Activated naive CD4-positive, alpha-beta T cell treated with anti-CD3 and anti-CD28 coated beads, Interleukin-2, amount 50 U/mL, for 24 hours (primary cell): ENCODE measurements around the gene ASCL5.

Source experiments
- H3K27ac Mint-ChIP-seq: one replicate; pipeline ENCODE4 v1.8.0; 2021; ENCODE audit warnings: mild to moderate bottlenecking, mixed read lengths
- H3K27me3 Mint-ChIP-seq: one replicate; pipeline ENCODE4 v1.8.0; 2021; ENCODE audit warnings: mixed read lengths
- H3K36me3 Mint-ChIP-seq: one replicate; pipeline ENCODE4 v1.8.0; 2021; ENCODE audit warnings: mixed read lengths
- H3K4me1 Mint-ChIP-seq: one replicate; pipeline ENCODE4 v1.8.0; 2021; ENCODE audit warnings: mixed read lengths
- H3K4me3 Mint-ChIP-seq: one replicate; pipeline ENCODE4 v1.8.0; 2021; ENCODE audit warnings: mild to moderate bottlenecking, mixed read lengths
- H3K9me3 Mint-ChIP-seq: one replicate; pipeline ENCODE4 v1.8.0; 2021; ENCODE audit warnings: mixed read lengths

ASCL5 gene

DNA sequence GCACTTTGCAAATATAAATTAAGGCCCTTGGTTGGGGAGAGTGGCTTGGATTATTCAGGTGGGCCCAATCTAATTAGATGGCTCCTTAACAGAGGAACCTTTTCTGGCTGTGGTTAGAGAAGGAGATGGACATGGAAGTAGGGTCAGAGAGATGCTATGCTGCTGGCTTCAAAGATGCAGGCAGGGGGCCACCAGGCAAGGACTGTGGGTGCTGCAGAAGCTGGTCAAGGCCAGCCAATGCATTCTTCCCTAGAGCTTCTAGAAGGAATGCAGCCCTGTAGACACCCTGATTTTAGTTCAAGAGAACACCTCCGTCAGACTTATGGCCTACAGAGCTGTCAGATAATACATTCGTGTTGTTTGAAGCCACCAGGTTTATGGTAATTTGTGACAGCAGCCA lies 31.0 kb upstream of the ASCL5 start:
- H3K4me3 Mint-ChIP-seq: no peak overlapping the region

DNA sequence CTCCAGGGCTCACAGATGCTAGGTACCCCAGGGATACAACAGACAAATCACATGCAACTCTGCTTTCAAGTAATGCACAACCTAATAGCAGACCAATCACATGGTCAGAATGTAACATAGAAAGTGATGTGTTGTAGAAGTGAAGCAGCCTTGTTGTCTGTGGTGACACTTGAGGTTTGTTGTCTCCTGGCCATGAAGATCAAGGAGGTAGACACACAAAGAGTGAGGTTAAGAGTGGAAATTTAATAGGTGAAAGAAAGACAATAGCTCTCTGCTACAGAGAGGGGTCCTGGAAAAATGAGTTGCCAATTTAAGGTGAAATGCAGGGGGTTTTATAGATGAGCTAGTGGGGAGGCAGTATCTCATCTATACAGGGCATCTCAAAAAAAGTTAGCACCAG lies 29.8 kb upstream of the ASCL5 start:
- peaks cover 2% of the 10 kb centered on the region for H3K27me3 Mint-ChIP-seq
- no peaks in the 10 kb centered on the region for H3K9me3 Mint-ChIP-seq
- no peaks in the 10 kb centered on the region for H3K36me3 Mint-ChIP-seq
- H3K4me1 Mint-ChIP-seq: peaks cover 24% of the 10 kb centered on the region
- H3K4me3 Mint-ChIP-seq: no peak overlapping the region
- no peak overlapping the region for H3K27ac Mint-ChIP-seq

More for the DNA sequence above, 31.0 kb upstream of the ASCL5 start:
- Mint-ChIP-seq H3K36me3 (no peaks in the 10 kb centered on the region), H3K9me3 (no peaks in the 10 kb centered on the region), H3K27me3 (peaks cover 2% of the 10 kb centered on the region), H3K4me1 (peaks cover 16% of the 10 kb centered on the region), H3K27ac (no peak overlapping the region)

DNA sequence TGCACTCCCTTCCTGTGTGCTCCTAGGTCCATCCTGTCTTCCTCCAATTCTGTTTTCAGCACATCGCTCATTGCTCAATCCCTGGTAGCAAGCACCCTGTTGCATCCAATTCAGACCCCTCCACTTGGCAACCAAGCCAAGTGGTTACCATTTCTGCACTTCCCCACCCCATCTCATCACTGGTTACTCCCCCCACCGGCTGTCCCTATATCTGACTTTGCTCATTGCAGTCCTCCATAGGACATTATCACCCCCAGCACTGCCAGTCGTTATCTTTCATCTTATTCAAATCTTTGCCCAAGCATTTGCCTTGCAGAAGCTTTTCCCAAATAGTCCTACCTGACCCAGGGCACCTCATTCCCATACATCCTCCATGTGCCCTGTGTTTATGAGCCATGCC lies 29.4 kb upstream of the ASCL5 start:
- H3K9me3 Mint-ChIP-seq: no peaks in the 10 kb centered on the region
- H3K27me3 Mint-ChIP-seq: peaks cover 2% of the 10 kb centered on the region
- no peak overlapping the region for H3K27ac Mint-ChIP-seq
- H3K4me1 Mint-ChIP-seq: peaks cover 24% of the 10 kb centered on the region
- no peaks in the 10 kb centered on the region for H3K36me3 Mint-ChIP-seq
- H3K4me3 Mint-ChIP-seq: no peak overlapping the region

DNA sequence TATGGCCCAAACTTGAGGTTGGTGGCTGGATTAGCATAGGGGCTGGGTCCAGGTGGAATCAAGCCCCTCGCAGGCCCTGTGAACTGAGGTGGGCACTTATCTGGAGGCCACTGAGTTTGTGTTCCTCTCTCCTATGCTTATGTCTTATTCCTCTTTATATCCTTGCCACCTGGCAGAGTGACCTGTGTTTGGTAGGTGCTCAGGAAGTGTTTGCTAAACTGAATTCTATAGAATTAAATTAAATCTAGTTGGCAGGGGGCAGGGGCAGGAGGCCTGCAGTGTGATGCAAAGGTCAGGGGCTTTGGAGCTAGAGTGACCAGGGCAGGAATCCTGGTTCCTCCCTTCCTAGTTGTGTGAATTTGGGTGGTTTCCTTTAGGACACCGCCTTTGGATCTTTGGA lies 28.4 kb upstream of the ASCL5 start:
- no peak overlapping the region for H3K4me3 Mint-ChIP-seq
- peaks cover 24% of the 10 kb centered on the region for H3K4me1 Mint-ChIP-seq

DNA sequence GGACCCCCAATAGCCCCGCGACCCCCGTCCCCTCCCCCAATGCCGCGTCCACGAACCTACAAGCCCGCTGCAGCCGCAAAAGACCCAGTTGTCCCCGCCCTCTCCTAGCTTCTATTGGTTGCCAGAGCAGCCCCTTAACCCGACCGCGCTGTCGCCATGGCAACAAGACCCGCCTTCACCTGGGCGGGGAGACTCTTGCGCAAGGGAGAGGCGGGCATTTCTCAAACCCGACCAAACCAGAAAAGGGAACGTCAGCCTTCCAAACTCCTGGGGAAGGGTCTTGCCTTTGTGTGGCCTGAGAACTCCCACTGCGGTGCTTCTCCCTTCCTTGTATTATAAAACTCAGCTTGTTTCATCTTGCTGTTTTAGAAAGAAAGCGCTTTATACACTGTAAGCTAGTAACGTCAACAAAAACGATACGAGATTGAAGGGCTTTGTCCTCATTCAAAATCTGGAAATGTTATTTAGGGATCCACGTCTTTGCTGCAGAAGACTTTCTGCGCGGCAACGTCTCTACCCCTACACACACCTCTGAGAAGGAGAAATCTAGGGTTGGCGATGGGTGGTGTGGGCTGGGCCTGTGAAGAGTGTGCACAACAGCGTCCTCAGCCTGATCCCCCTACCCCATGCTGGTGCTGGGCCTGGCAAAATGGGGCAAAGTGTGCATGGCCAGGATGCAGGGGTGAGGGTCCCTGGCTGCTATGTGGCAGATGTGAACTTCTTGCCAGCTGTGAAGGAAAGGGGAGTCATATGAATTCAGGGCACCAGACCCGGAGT lies 27.6 kb upstream of the ASCL5 start, which contains the start of gene TMEM9:
Gene TMEM9 (minus strand): TSS at position 86 of the 777 bp plus-strand sequence. CDS start 551 bp downstream, outside the sequence.
- H3K9me3 Mint-ChIP-seq: no peaks in the 10 kb centered on the region
- no peaks in the 10 kb centered on the region for H3K36me3 Mint-ChIP-seq
- no peaks in the 10 kb centered on the region for H3K27me3 Mint-ChIP-seq
- peak within 1 kb of the TSS; percentile 84 for H3K27ac Mint-ChIP-seq
- H3K4me3 Mint-ChIP-seq: peak within 1 kb of the TSS; percentile 91
- peaks cover 24% of the 10 kb centered on the region for H3K4me1 Mint-ChIP-seq

More for the DNA sequence above, 28.4 kb upstream of the ASCL5 start:
- no peaks in the 10 kb centered on the region for H3K27me3 Mint-ChIP-seq
- H3K9me3 Mint-ChIP-seq: no peaks in the 10 kb centered on the region
- H3K36me3 Mint-ChIP-seq: no peaks in the 10 kb centered on the region
- no peak overlapping the region for H3K27ac Mint-ChIP-seq

DNA sequence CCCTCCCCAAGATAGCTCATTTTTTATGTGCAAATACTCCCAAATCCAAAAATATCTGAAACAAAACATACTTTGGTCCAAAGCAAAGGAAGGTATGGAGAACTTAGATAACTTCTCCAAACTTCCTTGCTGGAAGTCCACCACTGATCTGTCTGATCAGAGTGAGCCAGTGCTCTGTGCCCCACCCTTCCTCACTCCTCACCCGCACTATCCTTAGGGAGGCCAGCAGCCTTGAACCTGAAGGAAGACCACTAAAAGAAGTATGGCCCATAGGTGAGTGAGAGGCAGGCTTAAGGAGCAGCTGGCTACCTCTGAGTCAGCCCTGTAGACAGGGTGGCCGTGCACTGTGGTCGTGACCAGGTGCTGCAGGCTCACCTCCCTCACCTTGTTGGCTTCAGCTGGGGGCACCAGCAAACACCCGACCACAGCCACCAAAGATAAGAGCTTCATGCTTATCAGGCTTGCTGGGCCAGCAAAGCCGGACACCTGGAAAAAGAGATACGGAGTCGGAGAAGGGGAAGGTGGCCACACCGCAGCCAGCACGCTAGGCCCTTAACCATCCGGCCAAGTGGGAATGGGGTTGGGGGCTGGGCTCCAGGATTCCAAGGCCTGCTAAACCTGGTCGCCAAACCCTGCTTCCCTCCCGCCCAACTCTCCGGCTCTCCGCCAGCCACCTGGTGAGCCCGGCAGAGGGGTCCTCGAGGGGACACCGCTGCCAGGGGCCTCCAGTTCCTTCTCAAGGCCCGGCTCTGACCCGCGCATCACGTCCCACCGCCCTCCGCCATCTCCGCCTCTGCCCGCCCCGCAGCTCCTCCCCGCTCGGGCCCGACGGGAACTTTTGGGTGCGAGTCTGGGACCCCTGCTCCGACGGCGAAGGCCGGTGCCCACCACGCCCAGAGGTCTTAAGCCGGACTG lies 26.7 kb upstream of the ASCL5 start:
- H3K27ac Mint-ChIP-seq: peak overlapping the region; percentile 84
- H3K9me3 Mint-ChIP-seq: no peaks in the 10 kb centered on the region
- H3K4me3 Mint-ChIP-seq: peak overlapping the region; percentile 91
- H3K27me3 Mint-ChIP-seq: no peaks in the 10 kb centered on the region
- no peaks in the 10 kb centered on the region for H3K36me3 Mint-ChIP-seq
- peaks cover 24% of the 10 kb centered on the region for H3K4me1 Mint-ChIP-seq

DNA sequence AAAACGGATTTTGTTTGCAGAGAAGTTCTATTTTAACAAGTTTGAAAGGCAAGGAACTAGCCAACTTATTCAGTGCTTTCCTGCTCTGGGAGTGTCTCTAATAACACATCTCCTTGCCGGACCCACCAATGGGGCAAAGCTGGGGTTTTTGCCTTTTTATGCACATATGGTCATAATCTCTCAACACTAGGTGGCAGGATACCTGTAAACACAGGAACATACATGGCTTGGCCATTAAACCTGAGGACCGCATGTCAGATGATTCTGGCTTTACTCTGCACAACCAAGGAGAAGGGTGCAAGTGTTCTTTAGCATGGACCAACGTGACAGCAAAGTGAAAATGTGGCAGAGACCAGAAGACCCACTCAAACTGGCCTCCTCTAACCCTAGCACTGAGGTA lies 22.4 kb upstream of the ASCL5 start:
- Mint-ChIP-seq H3K9me3 (no peaks in the 10 kb centered on the region), H3K36me3 (no peaks in the 10 kb centered on the region), H3K27ac (no peak overlapping the region), H3K4me3 (no peak overlapping the region), H3K27me3 (no peaks in the 10 kb centered on the region), H3K4me1 (peaks cover 18% of the 10 kb centered on the region)

DNA sequence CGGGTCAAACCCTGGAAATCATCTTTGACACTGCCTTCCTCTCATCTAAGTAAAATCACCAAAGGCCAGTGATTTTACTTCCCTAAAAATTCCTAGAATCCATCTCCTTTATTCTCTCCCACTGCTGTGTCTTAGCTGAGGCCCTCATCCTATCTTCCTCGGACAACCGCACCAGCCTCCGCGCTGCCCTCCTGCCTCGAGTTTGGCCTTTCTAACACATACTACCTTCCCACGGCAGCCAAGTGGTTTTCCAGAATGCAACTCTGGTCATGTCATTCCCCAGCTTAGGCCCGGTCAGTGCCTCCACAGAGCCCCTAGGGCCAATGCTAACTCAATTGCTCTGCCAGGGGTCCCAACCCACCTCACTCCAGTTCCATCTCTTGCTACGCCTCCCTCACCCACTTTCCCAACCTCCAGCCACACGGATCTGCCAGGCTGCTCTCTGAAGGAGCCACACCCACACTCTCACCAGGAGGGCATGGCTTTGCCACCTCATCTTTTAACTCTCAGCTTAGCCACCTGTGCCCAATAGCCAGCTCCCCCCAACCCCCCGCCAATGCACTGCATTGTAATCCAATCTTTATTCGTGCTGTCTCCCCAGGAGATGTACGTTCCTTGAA lies 20.5 kb upstream of the ASCL5 start:
- Mint-ChIP-seq H3K4me1 (peaks cover 3% of the 10 kb centered on the region), H3K27me3 (no peaks in the 10 kb centered on the region), H3K27ac (peak overlapping the region; percentile 42), H3K9me3 (no peaks in the 10 kb centered on the region), H3K36me3 (peaks cover 3% of the 10 kb centered on the region), H3K4me3 (no peak overlapping the region)

DNA sequence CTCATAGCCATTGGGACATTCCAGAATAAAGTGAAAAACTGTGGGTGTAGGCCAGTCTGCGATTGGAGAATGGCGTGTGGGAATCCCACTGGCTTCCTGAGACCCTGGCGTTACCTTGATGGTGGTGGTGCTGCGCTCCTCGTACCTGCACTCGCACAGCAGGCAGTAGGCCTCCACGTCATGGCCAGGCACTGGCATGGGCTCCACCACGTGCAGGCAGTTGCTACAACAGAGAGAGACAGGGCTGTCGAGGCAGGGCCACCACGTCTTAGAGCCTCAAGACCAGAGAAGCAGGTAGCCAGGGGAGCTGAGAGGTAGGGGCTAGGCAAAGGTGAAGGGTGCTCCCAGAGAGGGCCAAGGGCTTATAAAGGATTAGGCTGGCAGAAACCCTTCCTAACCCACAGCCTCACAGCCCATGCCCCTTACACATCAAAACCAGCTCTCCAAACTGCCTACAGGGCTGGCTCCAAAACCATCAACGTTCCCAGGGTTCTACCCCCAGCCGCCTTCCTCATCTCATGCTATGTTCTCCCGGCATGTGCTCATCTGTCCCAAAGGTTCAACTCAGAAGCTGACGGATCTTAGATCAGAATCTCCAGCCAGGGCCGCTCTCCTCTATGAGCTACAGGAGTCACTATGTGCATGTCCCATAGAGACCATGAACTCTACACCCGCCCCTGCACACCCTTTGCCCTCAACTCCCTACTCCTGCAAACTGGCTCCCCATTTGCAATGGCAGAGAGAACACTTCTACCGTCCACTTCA lies 19.8 kb upstream of the ASCL5 start:
- Mint-ChIP-seq H3K27me3 (no peaks in the 10 kb centered on the region), H3K4me3 (no peak overlapping the region), H3K36me3 (peaks cover 3% of the 10 kb centered on the region), H3K4me1 (no peaks in the 10 kb centered on the region), H3K27ac (no peak overlapping the region), H3K9me3 (no peaks in the 10 kb centered on the region)

DNA sequence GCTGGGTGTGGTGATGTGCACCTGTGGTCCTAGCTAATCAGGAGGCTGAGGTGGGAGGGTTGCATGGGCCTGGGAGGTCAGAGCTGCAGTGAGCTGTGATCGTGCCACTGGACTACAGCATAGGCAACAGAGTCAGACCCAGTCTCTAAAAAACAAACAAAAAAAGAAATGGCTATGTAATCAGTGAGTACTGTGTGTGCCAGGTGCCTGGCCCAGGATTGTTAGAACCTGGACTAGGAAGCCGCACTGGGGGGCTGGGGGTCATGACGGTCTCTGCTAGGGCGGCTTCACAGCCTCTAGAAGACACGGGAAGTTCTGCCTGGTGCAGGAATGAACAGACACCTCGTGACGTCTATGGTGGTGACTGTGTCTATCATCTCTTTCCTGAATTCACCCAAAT lies 18.8 kb upstream of the ASCL5 start:
- peaks cover 7% of the 10 kb centered on the region for H3K36me3 Mint-ChIP-seq
- no peak overlapping the region for H3K27ac Mint-ChIP-seq
- H3K4me3 Mint-ChIP-seq: no peak overlapping the region
- H3K9me3 Mint-ChIP-seq: no peaks in the 10 kb centered on the region
- H3K4me1 Mint-ChIP-seq: no peaks in the 10 kb centered on the region
- no peaks in the 10 kb centered on the region for H3K27me3 Mint-ChIP-seq

DNA sequence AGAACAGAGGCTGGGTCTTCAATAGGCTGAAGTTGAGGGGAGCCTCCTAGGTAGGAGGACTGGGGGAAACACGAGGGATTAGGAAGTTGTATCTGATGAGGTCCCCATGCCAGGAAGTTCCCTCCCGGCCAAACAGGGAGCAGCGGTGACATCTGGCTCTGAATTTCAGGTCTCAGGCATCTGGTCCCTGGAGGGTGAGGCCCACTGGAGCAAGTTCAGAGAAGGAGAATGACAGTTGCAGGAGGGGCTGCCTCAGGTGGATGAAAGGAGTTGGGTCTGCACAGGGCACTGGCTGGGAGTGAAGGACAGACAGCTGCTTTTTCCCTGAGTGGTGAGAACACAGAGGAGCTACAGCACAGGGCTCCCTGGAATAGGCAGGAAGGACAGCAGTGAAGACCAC lies 18.1 kb upstream of the ASCL5 start:
- H3K36me3 Mint-ChIP-seq: peaks cover 8% of the 10 kb centered on the region
- H3K27me3 Mint-ChIP-seq: no peaks in the 10 kb centered on the region
- no peaks in the 10 kb centered on the region for H3K4me1 Mint-ChIP-seq
- H3K9me3 Mint-ChIP-seq: no peaks in the 10 kb centered on the region
- H3K4me3 Mint-ChIP-seq: no peak overlapping the region
- H3K27ac Mint-ChIP-seq: no peak overlapping the region

DNA sequence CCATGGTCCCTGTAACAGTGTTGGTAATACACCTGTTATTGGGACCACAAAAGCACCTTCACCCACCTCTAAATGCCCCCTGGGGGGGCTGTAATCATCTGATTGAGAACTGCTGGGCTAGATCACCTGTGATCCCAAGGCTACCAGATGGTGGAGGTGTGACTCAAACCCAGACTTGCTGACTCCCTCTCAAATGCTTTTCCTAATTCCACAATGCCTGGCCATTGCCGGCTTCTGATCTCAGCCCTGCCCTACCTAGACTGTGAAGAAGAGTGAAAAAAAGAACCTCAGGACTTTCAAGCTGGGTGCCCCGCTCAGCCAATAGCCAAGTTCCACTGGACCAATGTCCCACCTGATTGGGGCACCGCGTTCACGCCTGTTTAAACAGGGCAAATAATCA lies 17.7 kb upstream of the ASCL5 start:
- Mint-ChIP-seq H3K27me3 (no peaks in the 10 kb centered on the region), H3K4me1 (no peaks in the 10 kb centered on the region), H3K9me3 (no peaks in the 10 kb centered on the region), H3K4me3 (no peak overlapping the region), H3K27ac (no peak overlapping the region), H3K36me3 (peaks cover 8% of the 10 kb centered on the region)

DNA sequence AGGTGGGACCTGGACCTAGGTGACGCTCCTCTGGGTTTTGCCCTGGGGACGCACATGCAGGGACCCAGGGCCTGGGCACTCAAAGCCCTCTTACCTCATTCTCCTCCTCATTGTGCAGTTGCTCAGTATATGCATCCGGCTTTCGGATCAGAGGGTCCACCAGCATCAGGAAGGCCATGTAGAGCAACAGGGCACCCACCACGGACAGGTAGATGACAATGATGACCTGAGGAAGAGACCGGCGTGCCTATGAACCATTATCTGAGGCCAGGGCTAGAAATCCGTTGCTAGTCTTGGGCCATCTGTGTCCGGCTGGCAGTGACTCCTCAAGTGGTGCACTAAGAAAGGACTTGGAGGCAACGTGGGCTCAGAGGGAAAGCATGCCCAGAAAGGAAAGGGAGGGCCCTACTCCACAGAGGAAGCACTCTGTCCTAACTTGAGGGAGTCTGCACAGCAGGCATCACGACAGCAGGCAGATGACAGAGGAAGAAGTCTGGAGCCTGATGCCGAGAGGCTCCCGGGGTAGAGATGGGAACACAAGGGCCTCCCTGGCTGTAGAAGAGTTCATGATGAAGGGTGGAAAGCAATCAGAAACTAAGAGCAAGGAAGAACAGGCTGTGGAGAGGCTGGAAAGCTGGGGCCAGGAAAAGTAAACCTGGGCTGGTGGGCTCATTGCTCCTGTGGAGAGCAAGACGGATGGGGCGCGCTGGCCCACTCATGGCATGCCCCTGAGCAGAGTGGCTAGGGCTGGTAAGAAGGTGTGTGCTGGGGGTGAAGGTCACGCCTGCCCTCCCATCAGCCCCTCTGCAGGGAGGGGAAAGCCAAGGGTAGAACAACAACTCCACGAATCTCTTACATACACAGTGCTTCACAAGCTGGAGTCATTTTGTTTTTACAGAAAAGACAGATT lies 17.0 kb upstream of the ASCL5 start:
- no peaks in the 10 kb centered on the region for H3K27me3 Mint-ChIP-seq
- no peak overlapping the region for H3K4me3 Mint-ChIP-seq
- H3K9me3 Mint-ChIP-seq: no peaks in the 10 kb centered on the region
- H3K4me1 Mint-ChIP-seq: no peaks in the 10 kb centered on the region
- peaks cover 8% of the 10 kb centered on the region for H3K36me3 Mint-ChIP-seq
- H3K27ac Mint-ChIP-seq: no peak overlapping the region
